GM10248 (cell line): ENCODE data around the gene IRX3.

Source experiments
- CTCF ChIA-PET: fragments of 300-600 bp; sonication (Branson Sonifier 250); formaldehyde crosslinking; extraction: SDS; loops from one replicate; lab custom pipeline; 2021; ENCODE audit warnings: antibody characterized with exemption; lab: Yijun Ruan, JAX
- POLR2A ChIA-PET: fragments of 350-650 bp; sonication (Branson Sonifier 250); formaldehyde crosslinking; extraction: SDS; loops from one replicate; lab custom pipeline; 2020; ENCODE audit warnings: antibody characterized with exemption; lab: Yijun Ruan, JAX
- DNase-seq: peaks from one replicate; pipeline ENCODE4 v3.0.0; 2012; ENCODE audit errors: extremely low spot score
- CTCF ChIP-seq: IDR thresholded peaks from 2 replicates; pipeline ENCODE4 v1.5.1; 2012; ENCODE audit warnings: mild to moderate bottlenecking, low read depth; ENCODE audit errors: extremely low read depth, missing control alignments, control extremely low read depth

IRX3 gene

DNA sequence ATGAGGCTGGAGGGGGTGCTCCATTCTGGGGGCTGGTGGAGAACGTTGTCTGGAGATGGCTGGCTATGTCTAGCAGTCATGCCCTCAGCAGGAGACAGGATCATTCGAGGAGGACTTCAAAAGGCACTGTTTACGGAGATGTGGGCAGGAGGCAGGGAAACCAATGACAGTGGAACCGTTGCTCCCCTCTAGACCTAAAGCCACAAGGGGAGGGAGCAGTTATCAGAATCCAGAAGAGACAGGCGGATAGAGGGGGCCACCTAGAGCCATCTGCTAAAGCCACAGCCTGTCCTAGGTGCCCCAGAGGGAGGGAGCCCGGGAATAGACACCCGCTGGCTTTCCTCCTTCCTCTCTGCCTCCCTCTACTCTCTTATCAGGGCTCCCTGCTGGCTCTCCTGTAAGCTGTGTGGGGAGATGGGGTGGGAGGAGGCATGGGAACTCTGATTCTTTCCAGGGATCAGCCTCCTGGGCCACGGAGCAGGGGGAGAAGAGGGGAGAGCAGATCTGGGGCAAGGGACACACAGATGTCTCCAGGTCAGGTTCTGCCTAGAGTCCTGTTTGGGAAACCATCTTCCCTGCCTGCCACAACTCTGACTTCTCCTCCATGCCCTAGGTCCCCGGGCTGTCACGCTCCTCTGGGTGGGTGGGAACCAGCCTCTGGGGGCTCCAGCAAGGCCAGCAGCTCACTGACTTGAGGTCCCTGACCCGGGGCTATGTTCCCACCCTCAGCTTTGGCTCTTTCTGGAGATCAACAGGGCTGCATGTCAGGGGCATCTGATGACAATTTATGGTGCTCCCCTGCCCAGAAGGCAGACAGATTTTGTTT is 42.3 kb downstream of the IRX3 start:
- CTCF ChIA-PET, result no interaction called here
- POLR2A ChIA-PET, result no interaction called here
- no peak for TF ChIP-seq CTCF
- DNase-seq, result no peak

- CTCF ChIA-PET, result interaction anchor here (1.8 kb wide), 1 partner anchor 13 kb away, joined by 4 read pairs; no protein-coding TSS in a partner anchor
- POLR2A ChIA-PET, result no interaction called here
- DNase-seq, result no peak
- TF ChIP-seq CTCF, result no peak
Observed at GRCh38 chr16:54243202-54243601, 43.4 kb downstream of the IRX3 start.

DNA sequence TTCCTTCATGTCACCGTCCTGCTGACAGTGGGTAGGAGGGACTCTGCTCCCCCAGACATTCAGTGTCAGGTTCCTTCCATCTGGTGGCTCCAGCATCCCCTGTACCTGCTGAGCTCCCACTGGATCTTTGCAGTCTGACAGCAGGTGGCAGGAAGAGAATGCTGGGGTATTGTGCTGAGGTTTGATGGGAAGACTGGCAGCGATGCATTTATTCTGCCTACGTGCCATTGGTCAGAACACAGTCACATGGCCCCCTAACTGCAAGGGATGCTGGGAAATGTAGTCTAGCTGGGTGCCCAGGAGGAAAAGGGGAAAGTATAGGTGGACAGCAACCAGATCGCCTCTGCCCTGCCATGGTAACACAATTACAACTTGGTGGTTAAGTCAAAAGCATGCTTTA is 44.4 kb downstream of the IRX3 start:
- CTCF ChIA-PET, result interaction anchor here (1.8 kb wide), 1 partner anchor 14 kb away, joined by 4 read pairs; no protein-coding TSS in a partner anchor
- POLR2A ChIA-PET, result no interaction called here
- no peak for DNase-seq
- TF ChIP-seq CTCF, result no peak

DNA sequence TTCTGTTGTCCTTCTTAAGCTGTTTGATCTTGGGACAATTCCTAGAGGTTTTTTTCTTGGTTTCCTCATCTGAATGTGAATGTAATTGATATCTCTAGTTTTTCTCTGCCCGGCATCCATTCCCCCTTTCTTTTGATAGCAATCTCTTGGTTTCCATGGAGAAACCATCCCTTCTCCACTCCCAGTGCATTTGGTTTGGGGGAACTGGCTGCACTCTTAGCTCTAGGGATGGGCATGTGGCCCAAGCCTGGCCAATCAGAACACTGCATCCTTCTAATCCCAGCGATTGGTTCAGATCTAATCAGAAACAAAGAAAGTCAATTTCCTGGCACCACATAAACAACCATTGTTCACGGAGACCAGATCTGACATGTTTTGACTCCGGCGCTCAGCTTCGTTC is 45.1 kb downstream of the IRX3 start:
- no peak for DNase-seq
- ChIA-PET CTCF (interaction anchor here (0.9 to 1.8 kb wide), 2 partner anchors 10 to 14 kb away, joined by 3 to 4 read pairs; no protein-coding TSS in a partner anchor), POLR2A (no interaction called here)
- no peak for TF ChIP-seq CTCF

- ChIA-PET POLR2A (no interaction called here), CTCF (interaction anchor here (0.9 kb wide), 1 partner anchor 9 kb away, joined by 3 read pairs; no protein-coding TSS in a partner anchor)
- no peak for DNase-seq
- no peak for TF ChIP-seq CTCF
Observed at GRCh38 chr16:54240271-54241129, 46.1 kb downstream of the IRX3 start.

GRCh38 chr16:54239456-54239855 is 47.1 kb downstream of the IRX3 start:
- no peak for TF ChIP-seq CTCF
- CTCF ChIA-PET, result interaction anchor here (0.9 kb wide), 1 partner anchor 9 kb away, joined by 3 read pairs; no protein-coding TSS in a partner anchor
- POLR2A ChIA-PET, result no interaction called here
- DNase-seq, result no peak
